ENCODE data around the gene ACOXL. TPM values are rescaled to one million over a fixed set of nuclear protein-coding genes. Genes with fewer than 3 reads are reported as not detected.

The ACOXL gene
- total and polyA plus RNA-seq, 3 donors from 2014 or later, result 4.9 to 7.9 (median 5.3) TPM

DNA sequence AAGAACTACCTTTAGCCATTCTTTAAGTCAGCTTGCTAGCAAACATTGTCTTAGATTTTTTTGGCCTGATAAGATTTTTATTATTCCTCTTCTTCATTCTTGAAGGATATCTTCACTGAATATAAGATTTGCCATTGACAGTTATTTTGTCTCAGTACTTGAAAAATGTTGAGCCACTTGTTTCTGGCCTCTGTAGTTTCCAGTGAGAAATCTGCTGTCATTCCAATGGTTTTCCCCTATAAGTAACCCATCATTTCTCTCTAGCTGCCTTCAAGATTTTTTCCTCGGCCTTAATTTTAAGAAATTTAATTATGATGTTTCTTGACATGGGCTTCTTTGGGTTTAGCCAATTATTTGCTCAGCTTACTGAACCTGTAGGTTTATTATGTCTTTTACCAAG lies 32.6 kb downstream of the ACOXL start:
- intact Hi-C loops (cut with DNase I; ENCODE audit: low total_unique reads), result no loop called here
- H3K27ac ChIP-seq, result no peak overlapping the region
- 94 to 97% methylated on average over 1 of the region's 1 CpG for WGBS, 2 donors
- no peaks in the 10 kb centered on the region for H3K4me1 ChIP-seq
- TF ChIP-seq, protein P1, sequence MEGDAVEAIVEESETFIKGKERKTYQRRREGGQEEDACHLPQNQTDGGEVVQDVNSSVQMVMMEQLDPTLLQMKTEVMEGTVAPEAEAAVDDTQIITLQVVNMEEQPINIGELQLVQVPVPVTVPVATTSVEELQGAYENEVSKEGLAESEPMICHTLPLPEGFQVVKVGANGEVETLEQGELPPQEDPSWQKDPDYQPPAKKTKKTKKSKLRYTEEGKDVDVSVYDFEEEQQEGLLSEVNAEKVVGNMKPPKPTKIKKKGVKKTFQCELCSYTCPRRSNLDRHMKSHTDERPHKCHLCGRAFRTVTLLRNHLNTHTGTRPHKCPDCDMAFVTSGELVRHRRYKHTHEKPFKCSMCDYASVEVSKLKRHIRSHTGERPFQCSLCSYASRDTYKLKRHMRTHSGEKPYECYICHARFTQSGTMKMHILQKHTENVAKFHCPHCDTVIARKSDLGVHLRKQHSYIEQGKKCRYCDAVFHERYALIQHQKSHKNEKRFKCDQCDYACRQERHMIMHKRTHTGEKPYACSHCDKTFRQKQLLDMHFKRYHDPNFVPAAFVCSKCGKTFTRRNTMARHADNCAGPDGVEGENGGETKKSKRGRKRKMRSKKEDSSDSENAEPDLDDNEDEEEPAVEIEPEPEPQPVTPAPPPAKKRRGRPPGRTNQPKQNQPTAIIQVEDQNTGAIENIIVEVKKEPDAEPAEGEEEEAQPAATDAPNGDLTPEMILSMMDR (IDR thresholded peaks at IDR 0.05), result no peak
- TF ChIP-seq POLR2A (IDR thresholded peaks at IDR 0.05), result no peak
- no peaks in the 10 kb centered on the region for H3K9me3 ChIP-seq
- no peaks in the 10 kb centered on the region for H3K36me3 ChIP-seq (ENCODE audit: low read depth, missing control alignments)
- DNase-seq, result no peak
- H3K27me3 ChIP-seq, result no peaks in the 10 kb centered on the region
- no peak overlapping the region for H3K4me3 ChIP-seq

DNA sequence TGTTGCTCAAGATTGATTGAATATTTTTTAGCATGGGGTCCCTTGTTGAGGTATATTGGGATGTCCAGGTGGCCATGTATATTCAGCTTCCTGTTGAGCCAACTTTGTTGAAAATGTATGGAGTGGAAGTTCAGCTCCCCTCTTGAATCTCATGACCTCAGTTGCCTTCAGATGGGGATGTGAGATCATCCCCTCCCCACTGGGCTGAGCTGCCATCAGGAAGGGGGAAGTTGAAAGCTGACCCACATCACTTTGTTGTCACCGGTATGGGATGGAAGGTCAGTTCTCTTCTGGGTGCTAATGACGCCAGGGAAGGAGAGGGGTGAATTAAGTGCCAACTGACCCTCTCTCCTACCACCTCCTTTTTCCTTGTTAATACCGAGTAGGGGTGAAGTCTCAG lies 33.9 kb downstream of the ACOXL start:
- Histone ChIP-seq H3K4me3 (no peak overlapping the region), H3K9me3 (no peaks in the 10 kb centered on the region), H3K27me3 (no peaks in the 10 kb centered on the region), H3K27ac (no peak overlapping the region), H3K4me1 (no peaks in the 10 kb centered on the region), H3K36me3 (ENCODE audit: low read depth, missing control alignments) (no peaks in the 10 kb centered on the region)
- 58 to 68% methylated on average over 3 of the region's 3 CpGs for WGBS, 2 donors
- no peak for DNase-seq
- no peak for TF ChIP-seq POLR2A (IDR thresholded peaks at IDR 0.05)
- TF ChIP-seq, protein P1 (IDR thresholded peaks at IDR 0.05), result no peak
- intact Hi-C loops (cut with DNase I; ENCODE audit: low total_unique reads), result no loop called here

DNA sequence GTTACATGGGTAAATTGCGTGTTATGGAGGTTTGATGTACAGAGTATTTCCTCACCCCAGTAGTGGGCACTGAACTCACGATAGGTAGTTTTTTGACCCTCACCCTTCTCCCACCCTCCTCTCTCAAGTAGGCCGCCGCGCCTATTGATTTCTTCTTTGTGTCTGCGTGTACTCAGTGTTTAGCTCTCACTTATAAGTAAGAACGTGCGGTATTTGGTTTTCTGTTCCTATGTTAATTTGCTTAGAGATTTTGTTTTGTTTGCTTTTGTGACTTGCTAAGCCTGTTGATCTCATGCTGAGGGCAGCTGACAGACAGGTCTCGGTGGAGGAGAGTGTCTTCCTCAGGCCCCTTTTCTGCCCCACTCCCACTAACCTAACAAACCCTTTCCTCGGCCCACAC lies 36.2 kb downstream of the ACOXL start:
- H3K27me3 ChIP-seq, result no peaks in the 10 kb centered on the region
- WGBS, 2 donors, result 87 to 88% methylated on average over 10 of the region's 10 CpGs
- H3K9me3 ChIP-seq, result no peaks in the 10 kb centered on the region
- TF ChIP-seq, protein P1 (IDR thresholded peaks at IDR 0.05), result no peak
- no peak for TF ChIP-seq POLR2A (IDR thresholded peaks at IDR 0.05)
- intact Hi-C loops (cut with DNase I; ENCODE audit: low total_unique reads), result no loop called here
- no peaks in the 10 kb centered on the region for H3K4me1 ChIP-seq
- no peak overlapping the region for H3K4me3 ChIP-seq
- no peak overlapping the region for H3K27ac ChIP-seq
- H3K36me3 ChIP-seq (ENCODE audit: low read depth, missing control alignments), result no peaks in the 10 kb centered on the region
- DNase-seq, result no peak

DNA sequence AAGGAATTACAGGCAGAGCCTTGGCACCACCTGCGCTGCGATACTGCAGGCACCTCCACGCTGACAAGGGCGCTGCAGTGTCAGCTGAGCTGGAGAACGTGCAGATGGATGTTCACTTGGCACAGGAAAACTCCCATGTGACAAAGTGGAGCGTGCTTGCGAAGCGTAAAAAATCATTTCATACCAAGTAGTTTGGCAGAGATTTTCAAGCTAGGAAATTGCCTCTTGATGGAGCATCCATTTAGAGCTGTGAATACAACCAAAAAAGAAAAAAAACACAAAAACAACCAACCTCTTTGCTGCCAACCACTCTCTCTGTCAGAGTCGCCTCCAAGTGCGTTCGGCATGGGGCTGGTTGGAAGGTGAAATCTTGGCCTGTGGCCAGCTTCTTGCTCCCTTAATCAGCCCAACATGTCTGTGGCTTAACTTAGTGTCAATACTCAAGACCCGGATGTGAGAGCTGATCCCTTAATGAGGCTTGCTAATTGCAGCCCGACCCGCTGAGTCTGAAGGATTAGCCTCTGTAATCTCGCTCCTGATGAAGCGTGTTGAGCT lies 38.1 kb downstream of the ACOXL start:
- no peaks in the 10 kb centered on the region for H3K36me3 ChIP-seq (ENCODE audit: low read depth, missing control alignments)
- no peaks in the 10 kb centered on the region for H3K27me3 ChIP-seq
- intact Hi-C loops (cut with DNase I; ENCODE audit: low total_unique reads), result no loop called here
- no peak overlapping the region for H3K27ac ChIP-seq
- WGBS, 2 donors, result 32 to 40% methylated on average over 16 of the region's 16 CpGs
- no peak overlapping the region for H3K4me3 ChIP-seq
- no peaks in the 10 kb centered on the region for H3K9me3 ChIP-seq
- no peak for DNase-seq
- TF ChIP-seq POLR2A (IDR thresholded peaks at IDR 0.05), result no peak
- TF ChIP-seq, protein P1 (IDR thresholded peaks at IDR 0.05), result no peak
- no peaks in the 10 kb centered on the region for H3K4me1 ChIP-seq

DNA sequence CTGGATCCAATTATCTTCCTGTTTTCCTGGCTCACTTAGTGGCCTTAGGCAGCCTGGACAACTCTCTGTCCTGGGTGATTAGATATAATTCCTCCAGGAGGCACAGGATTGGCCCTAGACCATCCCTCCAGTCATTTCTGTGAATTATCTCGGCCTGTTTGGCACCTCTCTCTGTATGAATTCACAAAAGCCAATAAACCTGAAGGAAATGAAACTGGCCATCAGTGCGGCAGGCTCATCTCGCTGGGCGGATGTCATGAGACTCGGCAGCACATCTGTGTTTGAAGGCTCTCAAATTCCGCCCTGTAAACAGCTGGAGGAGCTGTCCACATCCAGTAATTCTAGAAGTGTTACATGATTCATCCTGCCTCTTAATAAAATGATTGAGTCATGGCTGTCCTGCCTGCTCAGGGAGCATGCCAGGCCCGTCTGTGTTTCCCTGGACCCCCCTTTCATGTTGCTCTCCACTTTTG lies 38.6 kb downstream of the ACOXL start:
- Histone ChIP-seq H3K27me3 (no peaks in the 10 kb centered on the region), H3K27ac (no peak overlapping the region), H3K4me1 (no peaks in the 10 kb centered on the region), H3K9me3 (no peaks in the 10 kb centered on the region), H3K4me3 (no peak overlapping the region), H3K36me3 (ENCODE audit: low read depth, missing control alignments) (no peaks in the 10 kb centered on the region)
- peak; percentile 33 for DNase-seq
- TF ChIP-seq, protein P1 (IDR thresholded peaks at IDR 0.05), result no peak
- no peak for TF ChIP-seq POLR2A (IDR thresholded peaks at IDR 0.05)
- intact Hi-C loops (cut with DNase I; ENCODE audit: low total_unique reads), result no loop called here
- WGBS, 2 donors, result 32 to 41% methylated on average over 7 of the region's 7 CpGs

Data from testis (tissue), 3 donors.